GM12891 (cell line): ENCODE data around the gene GPR78.

Experiments
- POLR2AphosphoS5 ChIP-seq: IDR thresholded peaks from 2 replicates; pipeline ENCODE4 v1.6.1; 2011; ENCODE audit warnings: low read depth, low read length, control low read depth
- SPI1 ChIP-seq: IDR thresholded peaks from 2 replicates; pipeline ENCODE4 v1.6.1; 2011; ENCODE audit warnings: low read depth, low read length, control low read depth

DNA sequence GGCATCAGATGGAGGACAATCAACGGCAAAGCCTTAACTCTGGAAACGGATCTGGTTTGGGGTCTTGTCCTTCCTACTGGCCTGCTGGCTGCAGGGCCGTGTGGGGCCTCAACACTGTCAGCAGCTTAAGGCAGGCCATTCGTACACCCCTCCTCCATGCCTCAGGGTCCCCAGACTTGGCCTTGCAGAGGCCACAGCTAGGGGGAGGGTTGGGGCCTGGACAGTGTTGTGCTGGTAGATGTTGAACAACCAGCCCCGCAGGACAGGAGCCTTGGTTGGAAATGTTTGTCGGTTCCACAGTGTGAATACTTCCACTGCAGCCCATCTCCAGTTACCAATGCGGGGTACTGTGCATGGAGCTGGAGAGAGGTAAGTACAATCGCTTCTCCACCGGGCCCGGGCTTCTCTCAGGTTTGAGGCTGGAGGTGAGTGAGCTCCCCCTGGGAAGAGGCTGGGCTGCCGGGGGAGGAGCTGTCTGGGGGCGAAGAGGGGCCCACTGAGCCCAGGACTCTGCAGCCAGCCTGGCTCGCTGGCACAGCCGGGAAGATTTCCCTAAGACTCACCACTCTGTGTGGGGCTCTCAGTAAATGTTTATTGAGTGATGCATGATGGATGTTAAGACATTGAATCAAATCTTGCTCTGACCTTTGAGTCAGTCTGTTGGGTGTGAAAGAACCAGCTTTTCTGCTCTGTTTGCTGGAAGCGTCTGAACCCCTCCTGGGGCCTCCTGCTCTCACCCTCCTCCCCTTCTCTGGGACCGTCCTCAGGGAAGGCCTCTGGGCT, 19.7 kb upstream of the GPR78 start:
- TF ChIP-seq SPI1: no peak
- no peak for TF ChIP-seq POLR2AphosphoS5
